Erythroblast (primary cell): ENCODE measurements around the gene GFRA4.

Experiments
- GATA1 ChIP-seq: IDR thresholded peaks from 2 replicates; pipeline ENCODE4 v1.6.1; 2011; ENCODE audit warnings: low read depth, mild to moderate bottlenecking, control low read depth, low read length, moderate library complexity
- POLR2A ChIP-seq: IDR thresholded peaks from 2 replicates; pipeline ENCODE4 v1.6.1; 2011; ENCODE audit warnings: mild to moderate bottlenecking, low read length

GRCh38 chr20:3672547-3673171 lies 9.5 kb upstream of the GFRA4 start:
- TF ChIP-seq POLR2A (no peak), GATA1 (no peak)
